HG03520 (cell line): ENCODE results near the gene CDK5RAP3.

Experiments
- ATAC-seq: cut with Tn5 transposase; IDR thresholded peaks from one replicate; pipeline ENCODE4 v1.9.1; 2021; ENCODE audit warnings: mild to moderate bottlenecking, moderate library complexity; ENCODE audit not compliant: unreplicated experiment

CDK5RAP3 gene

DNA sequence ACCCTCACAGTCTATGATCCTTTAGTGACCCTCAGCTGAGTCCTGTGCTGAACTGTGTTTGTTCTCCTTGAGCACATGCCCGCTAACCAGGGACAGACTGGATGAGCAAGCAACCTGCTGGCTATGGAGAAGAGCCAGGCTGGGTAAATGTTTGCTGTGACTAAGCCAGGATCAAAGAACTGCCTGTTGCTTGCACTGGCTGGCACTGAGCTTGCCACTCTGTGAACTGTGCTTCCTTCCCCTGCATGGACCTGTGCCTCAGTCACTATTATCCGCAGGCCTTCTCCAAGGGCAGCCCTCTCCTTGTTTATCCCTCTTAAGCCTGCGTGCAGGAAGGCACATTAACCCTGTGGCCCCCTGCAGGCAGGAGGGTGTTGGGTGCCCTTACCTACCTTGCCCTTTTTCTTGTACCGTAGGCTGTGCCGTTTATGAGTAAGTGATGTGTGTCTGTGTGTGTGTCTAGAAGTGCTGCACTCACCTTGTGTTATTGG is 22.2 kb upstream of the CDK5RAP3 start:
- ATAC-seq, result no peak

DNA sequence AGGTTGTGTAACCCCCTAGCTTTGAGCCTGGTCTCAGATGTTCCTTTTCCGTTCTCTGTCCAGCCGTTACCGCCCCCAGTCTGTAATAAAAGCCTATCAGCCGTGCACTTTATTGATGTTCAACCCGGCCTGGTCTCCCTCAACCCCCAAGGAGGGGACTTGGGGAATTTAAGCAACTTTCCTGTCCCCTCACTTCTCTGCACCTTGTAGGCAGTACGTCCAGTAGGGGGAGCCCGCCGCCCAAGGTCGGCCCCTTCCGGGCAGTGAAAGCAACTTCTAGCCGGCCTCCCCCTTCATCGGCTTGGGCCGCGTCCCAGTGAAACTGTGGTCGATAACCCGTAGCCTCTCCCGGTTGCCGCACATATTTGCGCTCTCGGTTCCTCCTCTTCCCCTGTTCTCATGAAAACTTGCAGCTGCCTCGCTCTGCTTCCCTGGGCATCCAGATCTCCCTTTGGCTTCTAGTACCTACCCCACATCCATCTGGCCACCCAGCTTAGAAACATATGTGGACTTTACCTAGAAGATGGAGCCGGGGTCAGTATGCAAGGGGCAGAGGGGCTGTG is 21.6 kb upstream of the CDK5RAP3 start:
- no peak for ATAC-seq

DNA sequence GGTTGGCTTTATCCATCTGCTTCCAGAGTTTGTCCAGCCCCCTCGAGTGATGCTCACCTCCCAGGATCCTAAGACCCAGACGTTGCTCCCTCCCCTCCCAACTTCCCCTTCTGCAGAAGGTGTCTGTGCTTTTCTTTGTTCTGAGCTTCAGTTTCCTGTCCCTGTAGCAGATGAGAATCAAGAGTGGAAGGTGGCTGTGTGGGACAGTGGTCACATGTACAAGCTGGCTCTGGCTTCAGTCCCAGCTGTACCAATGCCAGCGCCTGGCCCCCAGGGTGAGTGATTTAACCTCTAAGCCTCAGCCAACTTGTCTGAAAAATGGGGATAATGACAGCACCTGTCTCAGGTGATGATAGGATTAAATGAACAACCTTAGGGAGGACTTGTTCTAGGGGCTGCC is 21.0 kb upstream of the CDK5RAP3 start:
- ATAC-seq, result no peak

DNA sequence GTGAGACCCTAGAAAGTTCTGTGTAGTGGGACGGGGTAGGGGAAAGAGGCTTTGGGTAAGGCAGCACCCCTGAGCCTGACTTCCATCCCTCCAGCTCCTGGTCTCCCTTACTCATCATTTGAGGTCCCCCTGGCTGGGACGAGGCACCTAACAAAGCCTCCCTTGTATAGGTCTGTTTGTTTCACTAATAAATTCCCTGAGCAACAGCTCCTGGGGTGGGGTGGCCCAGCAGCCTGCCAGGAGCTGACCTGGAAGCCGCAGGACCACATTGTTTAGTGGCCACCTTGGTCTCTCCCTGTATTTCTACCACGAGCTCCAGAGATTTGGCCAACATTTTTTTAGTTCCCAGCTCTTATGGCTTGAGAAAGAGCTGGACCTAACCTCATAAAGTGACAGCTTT is 20.5 kb upstream of the CDK5RAP3 start:
- ATAC-seq, result no peak

DNA sequence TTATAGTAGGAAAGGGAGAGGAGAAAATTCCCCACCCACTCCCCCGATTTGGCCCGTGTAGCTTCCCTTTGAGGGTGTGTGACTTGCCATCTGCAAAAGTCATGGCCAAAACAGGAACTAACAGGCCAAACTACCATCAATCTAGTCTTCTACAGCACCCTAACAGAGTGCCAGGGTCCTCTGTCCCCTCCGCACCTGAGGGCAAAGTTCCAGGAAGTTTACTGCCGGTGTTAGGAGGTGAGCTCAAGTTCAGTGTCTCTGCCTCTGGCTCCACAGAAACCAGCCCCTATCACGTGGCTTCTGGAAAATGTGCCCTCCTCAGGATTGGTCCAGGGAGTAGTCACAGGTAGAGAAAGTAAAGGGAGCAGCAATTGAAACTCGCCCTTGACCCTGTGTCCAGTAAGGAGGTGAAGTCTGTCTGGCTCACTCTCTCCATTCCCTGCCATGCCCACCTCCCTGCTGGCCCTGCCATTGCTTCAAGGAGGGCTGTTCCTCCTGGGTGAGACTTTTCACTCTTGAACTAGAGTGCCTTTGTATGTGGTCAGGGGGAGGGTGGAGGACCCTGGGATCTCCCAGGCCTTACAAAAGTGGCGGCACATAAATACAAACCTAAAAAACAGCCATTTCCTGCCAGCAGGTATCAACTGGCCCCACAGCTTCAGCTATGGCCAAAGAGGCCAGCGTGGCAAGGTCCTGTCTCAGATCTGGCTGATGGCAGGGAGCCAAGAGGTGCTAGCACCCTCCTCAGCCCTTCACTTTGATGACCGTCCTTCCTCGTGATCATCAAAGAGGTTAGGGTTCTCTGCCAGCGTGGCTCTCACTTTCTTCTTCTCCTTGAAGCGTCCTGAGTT is 18.5 kb upstream of the CDK5RAP3 start:
- no peak for ATAC-seq

DNA sequence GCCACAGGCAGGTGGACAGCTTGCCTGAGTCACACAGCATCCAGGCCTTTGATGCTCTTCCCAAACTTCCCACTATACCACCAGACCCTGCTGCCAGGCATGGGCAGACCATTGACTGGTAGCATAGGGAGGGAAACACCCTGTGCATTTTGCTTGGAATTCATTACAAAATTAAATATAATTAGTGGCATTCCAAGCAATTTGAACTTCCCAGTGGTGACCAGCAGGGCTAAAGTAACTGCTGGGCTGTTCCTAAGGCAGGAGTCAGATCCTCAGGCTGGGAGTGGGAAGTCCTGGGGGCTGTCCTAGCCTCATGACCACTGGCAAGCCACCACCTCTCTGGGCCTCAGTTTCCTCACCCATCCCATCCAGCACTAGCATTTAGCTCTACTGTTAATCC is 17.0 kb upstream of the CDK5RAP3 start:
- no peak for ATAC-seq

DNA sequence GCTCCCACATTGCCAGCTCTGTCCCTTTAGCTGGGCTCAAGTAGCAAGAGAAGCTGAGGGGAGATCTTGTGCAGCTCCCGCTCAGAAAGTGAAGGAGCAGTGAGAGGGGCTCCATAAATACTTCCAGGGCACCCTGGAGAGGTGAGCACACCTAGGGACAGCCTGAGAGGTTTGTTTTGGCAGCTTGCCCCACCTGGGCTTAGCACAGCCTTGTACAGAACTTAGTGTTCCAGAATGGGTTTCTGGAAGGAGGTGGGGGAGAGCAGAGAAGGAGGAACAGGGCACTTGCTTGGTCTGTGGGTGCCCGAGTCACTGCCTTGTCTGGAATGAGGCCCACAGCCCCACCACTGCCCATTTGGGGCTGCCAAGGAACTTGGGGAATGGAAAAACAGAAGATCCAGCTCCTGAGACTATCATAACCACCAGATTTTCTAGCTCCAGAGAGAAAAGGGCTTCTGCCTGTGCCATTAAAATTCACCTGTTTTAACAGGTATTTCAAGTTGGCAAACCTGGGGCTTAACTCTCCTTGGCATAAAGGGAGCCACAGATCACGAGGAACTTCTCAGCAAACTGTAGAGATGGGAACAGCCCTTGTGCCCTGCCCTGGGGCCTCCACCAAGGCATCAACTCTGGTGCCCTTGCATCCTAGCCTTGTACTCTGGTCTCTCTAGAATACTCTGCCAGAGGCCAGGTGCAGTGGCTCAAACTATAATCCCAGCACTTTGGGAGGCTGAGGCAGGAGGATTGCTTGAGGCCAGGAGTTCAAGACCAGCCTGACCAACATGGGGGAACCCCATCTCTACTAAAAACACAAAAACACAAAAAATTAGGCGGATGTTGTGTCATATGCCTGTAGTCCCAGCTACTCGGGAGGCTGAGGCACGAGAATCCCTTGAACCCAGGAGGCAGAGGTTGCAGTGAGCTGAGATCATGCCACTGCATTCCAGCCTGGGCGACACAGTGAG is 15.1 kb upstream of the CDK5RAP3 start:
- ATAC-seq, result no peak

DNA sequence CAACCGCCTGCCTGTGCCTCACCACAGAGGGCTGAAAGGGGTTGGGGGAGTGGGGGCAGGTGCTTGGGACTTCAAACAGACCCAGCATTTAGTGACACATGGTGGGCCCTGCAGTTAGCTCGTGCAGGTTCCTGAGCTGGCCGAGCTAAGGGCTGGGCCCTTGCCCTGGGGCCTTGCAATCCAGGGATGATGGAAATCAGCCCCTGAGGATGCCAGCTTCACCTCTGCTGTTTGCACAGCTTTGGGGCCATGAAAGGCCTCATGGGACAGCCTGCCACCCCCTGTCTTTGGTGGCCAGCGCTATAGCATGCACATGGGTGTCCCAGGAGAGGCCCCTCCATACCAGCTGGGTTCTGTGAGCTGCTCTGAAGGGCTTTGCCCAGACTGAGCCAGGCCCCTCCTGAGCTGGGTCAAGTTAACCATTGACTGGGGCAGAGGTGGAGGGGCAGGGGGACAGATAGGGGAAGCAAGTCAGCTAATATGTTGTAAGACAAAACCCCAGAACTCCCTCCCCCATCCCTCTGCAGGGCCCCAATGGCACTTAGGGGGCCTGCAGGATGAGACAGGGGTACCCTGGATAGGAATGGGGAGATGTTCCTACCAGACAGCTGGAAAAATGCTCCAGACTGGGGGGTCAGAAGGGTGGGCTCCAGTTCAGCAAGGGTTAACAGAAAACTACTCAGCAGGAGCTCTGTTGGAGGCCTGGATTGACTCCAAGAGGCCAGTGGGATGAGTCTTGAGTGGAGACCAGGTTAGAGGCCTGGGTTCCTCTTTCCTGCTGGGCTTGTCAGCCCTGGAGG is 13.9 kb upstream of the CDK5RAP3 start:
- no peak for ATAC-seq

DNA sequence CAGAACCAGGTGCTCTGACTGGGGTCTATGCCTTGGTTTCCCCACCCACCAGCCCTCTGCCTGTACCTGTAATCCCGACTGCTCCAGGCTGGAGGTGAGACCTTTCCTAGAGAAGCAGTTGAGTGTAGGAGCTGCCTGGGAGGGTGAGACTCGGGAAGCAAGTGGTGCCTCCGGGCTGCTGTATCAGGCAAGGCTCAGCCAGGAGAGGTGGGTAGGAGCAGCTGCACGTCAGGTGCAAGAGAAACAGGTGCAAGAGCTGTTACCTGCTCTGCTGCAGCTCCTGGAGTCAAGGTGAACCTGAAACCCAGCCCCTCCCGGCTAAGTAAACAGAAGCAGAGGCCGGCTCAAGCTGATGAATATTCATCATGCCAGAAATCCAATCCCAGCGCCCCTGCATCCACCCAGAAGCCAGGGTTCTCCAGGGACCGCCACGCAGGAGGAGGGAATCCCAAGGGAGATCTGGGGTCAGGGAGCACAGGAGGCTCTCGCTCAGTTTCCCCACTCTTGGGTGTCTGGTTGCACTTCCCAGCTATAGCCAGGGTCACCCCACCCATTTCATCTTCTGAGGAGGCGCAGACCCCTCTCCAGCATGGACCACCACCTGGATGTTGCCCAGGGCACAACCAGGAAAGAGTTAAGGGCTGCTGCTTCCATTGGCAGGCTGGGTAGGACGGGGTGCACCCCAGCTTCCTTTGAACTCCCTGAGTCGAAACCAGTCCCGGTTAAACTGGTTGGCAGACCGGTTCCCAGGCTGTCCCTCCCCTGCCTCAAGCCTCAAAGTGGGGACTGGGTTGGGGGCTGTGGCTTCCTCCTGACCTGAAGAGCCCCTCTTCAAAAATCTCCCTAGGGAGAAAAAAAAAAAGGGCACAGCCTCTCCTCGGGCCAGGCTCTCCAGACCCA is 13.1 kb upstream of the CDK5RAP3 start, which contains the start of gene PRR15L:
Gene PRR15L (minus strand): TSS at position 293 of the 900 bp plus-strand sequence. CDS start 4,649 bp downstream, outside the sequence.
- no peak for ATAC-seq

DNA sequence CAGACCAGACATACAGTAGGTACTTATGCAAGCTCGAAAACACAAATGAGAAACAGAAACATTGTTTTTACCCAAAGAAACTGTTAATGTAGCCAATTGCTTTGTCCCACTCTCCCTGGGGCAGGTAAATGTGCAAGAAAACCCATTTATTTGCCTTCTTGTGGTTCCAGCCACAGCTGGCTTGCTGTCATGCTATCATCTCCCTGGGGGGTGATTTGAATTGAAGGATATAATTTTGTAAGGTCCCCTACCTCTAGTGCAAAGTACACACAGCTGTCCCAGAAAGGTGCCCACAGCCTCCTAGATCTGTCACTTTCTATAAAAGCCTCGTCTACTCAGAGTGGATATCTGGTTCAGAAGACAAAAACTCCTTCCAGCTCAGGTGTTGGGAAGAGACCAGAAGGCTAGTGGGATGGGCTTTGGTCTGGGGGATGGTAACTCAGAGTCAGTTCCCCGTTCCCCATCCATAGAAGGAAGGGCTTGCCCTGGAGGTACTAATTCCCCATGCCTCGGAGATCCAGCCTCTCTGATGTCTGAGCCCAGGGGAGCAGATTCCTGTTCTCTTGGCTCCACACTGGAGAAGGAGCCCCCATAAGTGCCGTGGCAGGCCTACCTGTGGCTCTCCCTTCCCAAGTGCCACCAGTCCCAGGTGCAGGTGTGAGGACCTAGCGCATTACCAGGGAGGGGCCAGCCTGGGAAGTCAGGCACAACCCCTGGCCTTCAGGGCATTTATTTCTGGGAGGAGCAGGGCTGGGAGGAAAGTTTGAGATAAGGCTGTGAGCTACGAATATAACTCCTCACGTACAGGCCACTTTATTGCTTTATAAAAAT is 10.9 kb upstream of the CDK5RAP3 start:
- ATAC-seq, result no peak

DNA sequence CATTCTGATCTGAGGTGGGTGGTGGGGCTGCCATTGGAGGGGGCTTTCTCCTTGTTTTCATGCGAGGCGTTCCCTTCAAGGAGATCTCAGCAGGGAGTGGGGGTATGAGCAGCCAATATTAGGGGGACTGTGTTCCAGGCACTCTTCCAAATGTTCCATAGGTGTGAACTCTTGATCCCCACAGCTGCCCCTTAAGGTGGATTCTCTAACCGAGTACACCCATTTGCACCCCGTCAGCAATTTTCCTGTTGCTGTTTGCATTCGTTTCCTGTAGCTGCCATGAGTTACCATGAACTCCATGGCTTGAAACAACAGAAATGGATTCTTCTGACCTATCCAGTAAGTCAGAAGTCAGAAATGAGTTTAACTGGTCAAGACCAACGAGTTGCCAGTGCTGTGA is 9.5 kb upstream of the CDK5RAP3 start:
- no peak for ATAC-seq

DNA sequence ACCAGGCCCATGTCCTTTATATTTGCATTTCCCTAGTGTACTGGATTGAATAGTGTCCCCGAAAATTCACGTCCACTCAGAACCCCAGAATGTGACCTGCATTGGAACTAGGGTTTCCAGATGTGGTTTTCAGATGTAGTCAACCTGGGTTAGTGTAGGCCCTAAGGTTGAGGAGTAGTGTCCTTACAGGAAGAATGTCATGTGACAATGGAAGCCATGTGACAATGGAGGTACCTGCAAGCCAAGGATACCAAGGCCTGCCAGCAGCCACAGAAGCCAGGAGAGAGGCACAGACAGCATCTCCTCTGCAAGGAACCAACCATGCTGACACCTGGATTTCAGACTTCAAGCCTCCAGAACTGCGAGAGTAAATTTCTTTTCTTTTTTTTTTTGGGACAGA is 8.0 kb upstream of the CDK5RAP3 start:
- ATAC-seq, result no peak

DNA sequence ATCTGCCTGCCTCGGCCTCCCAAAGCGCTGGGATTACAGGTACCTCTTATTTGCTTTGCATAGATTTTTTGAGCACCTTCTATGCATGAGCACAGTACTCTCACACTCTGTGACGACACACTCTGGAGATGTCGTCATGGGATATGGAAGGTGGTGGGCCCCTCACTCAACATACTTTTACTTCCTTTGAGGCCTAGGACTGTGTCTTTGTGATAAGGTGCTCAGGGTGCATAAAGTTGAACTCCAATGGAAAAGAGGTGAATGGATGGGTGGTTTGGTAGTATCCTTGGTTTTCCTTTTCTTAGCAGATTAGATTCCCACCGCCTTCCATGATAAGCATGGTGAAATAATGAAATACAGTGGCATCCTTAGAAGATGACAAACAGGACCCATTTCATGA is 6.1 kb upstream of the CDK5RAP3 start:
- ATAC-seq, result no peak

DNA sequence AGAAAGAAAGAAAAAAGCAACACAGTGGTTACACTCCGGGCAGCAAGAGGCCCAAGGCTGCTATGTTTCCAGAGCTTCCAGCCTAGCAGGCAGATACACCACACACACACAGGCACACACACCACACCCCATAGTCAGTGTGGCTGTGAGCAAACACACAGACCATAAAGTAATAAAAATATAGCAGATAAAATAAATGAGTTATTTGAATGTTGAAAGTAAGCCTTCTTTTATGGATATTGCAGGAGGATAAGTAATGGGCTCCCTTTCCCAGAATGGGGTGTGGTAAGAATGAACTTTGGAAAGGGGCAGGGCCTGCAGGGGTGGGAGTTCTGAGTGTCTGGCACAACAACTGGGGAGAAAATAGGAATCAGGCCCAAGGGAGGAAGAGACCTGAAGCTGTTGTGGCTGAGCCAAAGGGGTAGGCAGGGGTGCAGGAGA is 4.8 kb upstream of the CDK5RAP3 start:
- ATAC-seq, result no peak

DNA sequence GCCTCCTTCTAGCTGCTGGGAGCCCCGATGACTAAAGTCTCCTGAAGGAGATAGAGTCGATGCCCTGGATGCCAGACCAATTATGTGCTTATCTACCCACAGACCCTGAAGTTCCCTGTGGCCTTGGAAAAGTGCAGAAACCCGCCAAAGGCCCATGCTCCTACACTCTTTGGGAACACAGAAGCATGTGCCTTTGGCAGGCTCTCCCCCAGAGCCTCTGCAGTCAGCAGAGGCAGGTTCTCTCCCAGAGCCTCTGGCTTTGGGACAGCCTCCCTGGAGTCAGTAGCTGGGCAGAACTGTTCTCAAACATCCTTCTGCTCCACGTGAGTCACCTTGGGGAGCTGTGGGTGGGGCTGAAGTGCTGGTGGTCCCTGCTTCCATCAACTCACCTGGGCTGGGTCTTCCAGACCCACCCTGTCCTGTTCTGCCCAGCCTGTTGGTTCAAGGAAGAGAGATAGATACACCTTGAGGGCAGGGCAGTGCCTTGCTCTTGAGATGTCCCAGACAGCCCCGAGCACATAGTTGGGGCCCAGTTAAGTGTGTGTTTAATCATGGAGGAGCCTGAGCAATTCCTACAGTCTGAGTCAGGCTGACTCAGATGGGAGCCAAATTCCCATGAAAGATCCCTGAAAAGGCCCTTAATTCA is 3.2 kb upstream of the CDK5RAP3 start:
- ATAC-seq, result no peak

DNA sequence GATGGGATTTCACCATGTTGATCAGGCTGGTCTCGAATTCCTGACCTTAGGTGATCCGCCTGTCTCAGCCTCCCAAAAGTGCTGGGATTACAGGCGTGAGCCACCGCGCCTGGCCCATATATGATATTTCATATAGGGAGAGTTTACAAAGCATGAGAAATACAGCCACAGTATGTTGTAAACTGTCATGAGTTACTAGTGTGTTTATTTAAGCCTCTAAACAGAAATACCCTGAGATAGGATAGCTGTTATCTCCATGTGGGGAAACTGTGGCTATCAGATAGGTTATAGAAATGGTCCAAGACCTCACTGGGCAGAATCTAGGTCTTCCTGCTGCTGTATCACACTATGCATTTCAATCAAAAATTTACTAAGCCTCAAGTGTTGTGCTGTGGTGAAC is 2.1 kb upstream of the CDK5RAP3 start:
- no peak for ATAC-seq

DNA sequence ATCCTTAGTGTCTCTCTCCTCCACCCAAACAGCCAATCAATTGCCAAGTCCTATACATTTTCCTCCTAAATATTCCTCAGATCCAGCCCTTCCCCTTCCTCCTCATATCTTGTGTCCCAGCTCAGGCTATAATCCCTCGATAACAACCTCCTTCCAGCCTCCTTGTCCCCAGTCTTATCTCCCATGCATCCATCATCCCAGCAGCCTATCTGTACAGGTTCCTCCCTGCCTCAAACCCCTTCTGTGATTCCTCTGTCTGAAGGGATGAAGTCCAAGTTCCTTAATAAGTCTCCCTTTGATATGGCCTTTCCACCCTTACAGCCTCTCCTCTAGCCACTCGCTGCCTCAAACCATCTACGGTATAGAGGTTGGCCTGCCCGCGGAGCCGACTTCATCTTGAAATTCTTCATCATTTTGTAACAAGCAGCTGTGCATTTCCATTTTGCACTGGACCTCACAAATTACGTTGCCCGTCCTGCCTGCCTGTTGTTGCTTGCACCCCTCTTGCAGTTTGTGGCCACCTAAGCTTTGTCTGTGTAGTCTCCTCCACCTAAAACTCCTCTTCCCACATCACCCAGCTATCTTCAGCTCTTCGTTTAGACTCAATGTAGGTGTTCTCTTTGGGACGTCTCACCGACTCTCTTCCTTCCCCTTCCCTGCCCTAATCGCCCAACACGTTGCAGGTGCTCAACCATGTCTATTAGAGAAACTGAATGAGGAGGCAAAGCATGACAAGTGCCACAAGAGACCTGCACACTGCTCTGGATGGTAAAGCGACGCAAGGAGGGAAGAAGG is 786 bp upstream of the CDK5RAP3 start:
- ATAC-seq, result no peak
